ENCODE measurements around the gene HYAL3. TPM values are rescaled to one million over a fixed set of nuclear protein-coding genes. Genes with fewer than 3 reads are reported as not detected.
A peak's percentile ranks its signal among the peaks of the same experiment; 100 is the strongest.

HYAL3 gene
- polyA plus RNA-seq, 3 donors, result 3.4 to 5.8 (median 4.9) TPM

GRCh38 chr3:50341996-50342650 lies 42.9 kb upstream of the HYAL3 start:
- peak overlapping the region in 2 of 7 donors; percentile 25 to 75 for H3K27ac Mint-ChIP-seq
- no peaks in the 10 kb centered on the region for H3K9me3 Mint-ChIP-seq
- Histone ChIP-seq H3K27me3 (ENCODE audit: control insufficient read depth in 2 of 2, insufficient read depth in 2 of 2, low read length in 2 of 2) (no peaks in the 10 kb centered on the region), H3K79me2 (ENCODE audit: insufficient read depth, low read length) (peaks cover 55% of the 10 kb centered on the region), H3K9ac (ENCODE audit: insufficient read depth, low read length, poor library complexity, severe bottlenecking) (peak overlapping the region; percentile 94), H4K20me1 (ENCODE audit: insufficient read depth, low read length) (peaks cover 7% of the 10 kb centered on the region), H3K27ac (ENCODE audit: low read depth in 1 of 2, low read length in 2 of 2) (peak overlapping the region; percentile 91 to 98), H2AFZ (ENCODE audit: insufficient read depth, low read depth, low read length, poor library complexity, severe bottlenecking) (no peak overlapping the region), H3K36me3 (replicated peaks in 1 of 2; ENCODE audit: control insufficient read depth in 1 of 2, insufficient read depth in 2 of 2, low read length in 2 of 2) (no peaks in the 10 kb centered on the region), H3K4me2 (replicated peaks; ENCODE audit: extremely low read depth, low read length, poor library complexity, severe bottlenecking) (peak overlapping the region; percentile 95), H3K9me3 (replicated peaks in 1 of 2; ENCODE audit: control insufficient read depth in 1 of 2, insufficient read depth in 1 of 2, low read length in 2 of 2) (no peaks in the 10 kb centered on the region), H3K4me1 (ENCODE audit: control insufficient read depth in 1 of 2, insufficient read depth in 2 of 2, low read length in 2 of 2) (peaks cover 58 to 91% of the 10 kb centered on the region in 2 donors), H3K4me3 (replicated peaks in 1 of 3; ENCODE audit: low read depth in 2 of 3, low read length in 3 of 3) (peak overlapping the region in 2 of 3 experiments; percentile 83 to 94)
- no peak for DNase-seq
- WGBS (ENCODE audit: insufficient coverage), result 73% methylated on average over 13 of the region's 13 CpGs
- TF ChIP-seq CTCF (IDR thresholded peaks at IDR 0.05), result no peak
- peaks cover 69% of the 10 kb centered on the region for H3K4me1 Mint-ChIP-seq
- peak overlapping the region in 1 of 2 donors; percentile 88 for H3K4me3 Mint-ChIP-seq
- H3K27me3 Mint-ChIP-seq (ENCODE audit: low read depth in 3 of 3), result no peaks in the 10 kb centered on the region
- H3K36me3 Mint-ChIP-seq, result peaks cover 5 to 7% of the 10 kb centered on the region in 2 donors
- intact Hi-C loops (cut with micrococcal nuclease), result no loop called here

GRCh38 chr3:50341537-50341936 lies 42.3 kb upstream of the HYAL3 start:
- Mint-ChIP-seq H3K27me3 (ENCODE audit: low read depth in 3 of 3) (no peaks in the 10 kb centered on the region), H3K4me3 (peak overlapping the region; percentile 79 to 88), H3K9me3 (no peaks in the 10 kb centered on the region), H3K27ac (peak overlapping the region in 5 of 7 donors; percentile 91 to 96 (median 94)), H3K36me3 (peaks cover 7 to 9% of the 10 kb centered on the region in 2 donors), H3K4me1 (peaks cover 69% of the 10 kb centered on the region)
- Histone ChIP-seq H3K9me3 (replicated peaks in 1 of 2; ENCODE audit: control insufficient read depth in 1 of 2, insufficient read depth in 1 of 2, low read length in 2 of 2) (no peaks in the 10 kb centered on the region), H3K4me2 (replicated peaks; ENCODE audit: extremely low read depth, low read length, poor library complexity, severe bottlenecking) (peak overlapping the region; percentile 95), H2AFZ (ENCODE audit: insufficient read depth, low read depth, low read length, poor library complexity, severe bottlenecking) (peak overlapping the region; percentile 77), H3K9ac (ENCODE audit: insufficient read depth, low read length, poor library complexity, severe bottlenecking) (peak overlapping the region; percentile 94), H3K4me3 (replicated peaks in 1 of 3; ENCODE audit: low read depth in 2 of 3, low read length in 3 of 3) (peak overlapping the region; percentile 50 to 94 (median 83)), H3K27me3 (ENCODE audit: control insufficient read depth in 2 of 2, insufficient read depth in 2 of 2, low read length in 2 of 2) (no peaks in the 10 kb centered on the region), H3K79me2 (ENCODE audit: insufficient read depth, low read length) (peaks cover 61% of the 10 kb centered on the region), H3K36me3 (replicated peaks in 1 of 2; ENCODE audit: control insufficient read depth in 1 of 2, insufficient read depth in 2 of 2, low read length in 2 of 2) (peaks cover 0 to 2% of the 10 kb centered on the region in 2 donors), H3K27ac (ENCODE audit: low read depth in 1 of 2, low read length in 2 of 2) (peak overlapping the region; percentile 91 to 98), H4K20me1 (ENCODE audit: insufficient read depth, low read length) (peaks cover 13% of the 10 kb centered on the region), H3K4me1 (ENCODE audit: control insufficient read depth in 1 of 2, insufficient read depth in 2 of 2, low read length in 2 of 2) (peaks cover 59 to 92% of the 10 kb centered on the region in 2 donors)
- 95% methylated on average over 5 of the region's 9 CpGs for WGBS (ENCODE audit: insufficient coverage)
- DNase-seq, result no peak
- intact Hi-C loops (cut with micrococcal nuclease), result no loop called here
- no peak for TF ChIP-seq CTCF (IDR thresholded peaks at IDR 0.05)

Measured in CD14-positive monocyte (primary cell).